Right kidney (tissue), 1 donor: ENCODE results near the gene PKN3.

Experiments used
- DNase-seq: peaks from one replicate; pipeline ENCODE4 v3.0.0-alpha.2; 2016

Gene PKN3

GRCh38 chr9:128742401-128742800 is 40.1 kb downstream of the PKN3 start:
- DNase-seq: no peak

DNA sequence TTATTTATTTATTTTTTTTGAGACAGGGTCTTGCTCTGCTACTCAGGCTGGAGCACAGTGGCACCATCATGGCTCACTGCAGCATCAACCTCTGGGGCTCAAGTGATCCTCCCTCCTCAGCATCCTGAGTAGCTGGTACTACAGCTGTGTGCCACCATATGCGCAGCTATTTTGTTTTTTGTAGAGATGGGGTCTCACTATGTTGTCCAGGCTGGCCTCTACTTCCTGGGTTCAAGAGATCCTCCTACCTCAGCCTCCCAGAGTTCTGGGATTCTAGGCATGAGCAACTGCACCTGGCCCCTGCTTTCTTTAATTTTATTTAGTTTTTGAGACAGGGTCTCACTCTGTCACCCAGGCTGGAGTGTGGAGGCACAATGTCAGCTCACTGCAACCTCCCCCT is 41.1 kb downstream of the PKN3 start:
- no peak for DNase-seq

GRCh38 chr9:128747241-128747640 is 44.9 kb downstream of the PKN3 start:
- DNase-seq: no peak

DNA sequence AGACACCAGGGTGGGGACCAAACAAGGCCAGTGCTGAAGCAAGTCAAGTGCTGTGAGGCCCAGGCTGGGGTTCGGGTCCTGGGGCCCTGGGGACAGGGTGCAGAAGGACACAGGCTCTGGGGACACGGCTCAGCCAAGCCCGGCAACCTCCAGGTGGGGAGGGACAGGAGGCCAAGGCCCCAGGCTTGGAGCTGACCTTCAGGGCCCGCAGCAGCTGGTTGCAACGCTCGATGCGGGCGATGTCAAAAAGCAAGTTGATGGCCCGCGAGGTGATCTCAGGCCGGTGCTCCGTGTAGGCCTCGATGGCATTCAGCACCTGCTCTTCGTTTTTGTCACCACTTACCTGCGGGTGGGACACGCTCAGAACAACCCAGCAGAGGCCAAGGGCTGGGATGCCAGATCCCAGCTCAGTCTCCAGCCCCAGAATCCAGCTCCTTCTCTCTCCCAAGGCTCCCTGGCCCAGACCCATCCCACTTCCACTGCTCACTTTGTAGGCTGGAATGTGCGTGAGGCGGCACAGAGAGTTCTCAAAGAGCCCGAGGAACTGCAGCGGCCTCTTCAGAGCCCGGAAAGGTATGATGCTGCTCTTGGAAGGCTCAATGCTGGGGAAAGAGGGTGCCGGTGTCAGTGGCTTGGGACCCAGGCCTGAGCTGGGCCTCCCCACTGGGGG is 48.8 kb downstream of the PKN3 start:
- no peak for DNase-seq

GRCh38 chr9:128753627-128754026 is 51.3 kb downstream of the PKN3 start:
- no peak for DNase-seq

- DNase-seq: no peak
These were observed 55.3 kb downstream of the PKN3 start for GRCh38 chr9:128757602-128758001.

- no peak for DNase-seq
These were observed 60.6 kb downstream of the PKN3 start for GRCh38 chr9:128762671-128763449.

DNA sequence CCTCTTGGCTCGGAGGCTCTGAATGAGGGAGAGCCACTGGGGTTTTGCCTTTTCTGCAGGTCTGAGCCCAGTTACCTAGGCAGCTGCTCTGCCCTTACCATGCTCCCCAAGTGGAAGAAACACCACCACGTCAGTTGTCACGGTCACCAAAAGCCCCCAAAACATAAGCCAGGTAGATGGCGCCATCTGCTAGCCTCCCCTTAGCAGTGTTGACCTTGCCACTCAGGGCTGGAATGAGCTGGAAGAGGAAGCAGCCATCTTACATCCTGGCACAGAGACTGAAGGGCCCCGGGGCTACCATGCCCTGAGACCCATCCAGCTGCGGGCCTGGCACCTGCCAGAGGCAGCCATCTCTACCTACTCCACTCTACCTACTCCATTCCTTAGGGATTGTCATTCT is 62.1 kb downstream of the PKN3 start:
- DNase-seq: no peak

GRCh38 chr9:128765499-128765898 is 63.2 kb downstream of the PKN3 start:
- no peak for DNase-seq

DNA sequence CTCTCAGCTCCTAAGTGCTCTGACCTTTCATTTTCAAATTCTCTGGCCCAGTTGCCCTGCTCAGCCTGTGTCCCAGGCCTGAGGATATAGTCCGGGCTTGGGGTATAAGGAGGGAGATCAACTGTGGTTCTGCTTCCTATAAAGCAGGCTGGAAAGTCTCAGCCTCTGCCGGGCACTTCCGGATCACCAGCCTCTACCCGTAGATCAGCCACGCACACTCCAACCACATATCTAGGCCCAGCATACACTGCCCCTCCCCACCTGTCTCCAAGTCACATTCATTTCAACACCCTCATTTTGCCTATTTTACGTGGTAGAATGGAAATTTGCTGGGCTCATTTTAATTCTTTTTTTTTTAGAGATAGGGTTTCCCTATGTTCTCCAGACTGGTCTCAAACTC is 66.3 kb downstream of the PKN3 start:
- DNase-seq: no peak
